GM12878 (cell line): ENCODE results near the gene ANKRD16. TPM values are rescaled to one million over a fixed set of nuclear protein-coding genes. Genes with fewer than 3 reads are reported as not detected.

Experiments used
- ATF7 ChIP-seq: fragments of 450-650 bp; IDR thresholded peaks from 2 replicates; pipeline ENCODE4 v1.6.1; 2016; ENCODE audit warnings: low read depth, mild to moderate bottlenecking
- CHD4 ChIP-seq: fragments of 200-600 bp; sonication (generic); IDR thresholded peaks from 2 replicates; pipeline ENCODE4 v1.6.1; 2016; ENCODE audit warnings: mild to moderate bottlenecking
- DPF2 ChIP-seq: fragments of 450-650 bp; IDR thresholded peaks from 2 replicates; pipeline ENCODE4 v1.6.1; 2017; ENCODE audit warnings: mild to moderate bottlenecking
- E4F1 ChIP-seq: fragments of 450-650 bp; IDR thresholded peaks from 2 replicates; pipeline ENCODE4 v1.6.1; 2018; ENCODE audit warnings: borderline replicate concordance, mild to moderate bottlenecking; ENCODE audit not compliant: partially characterized antibody
- MLLT1 ChIP-seq: fragments of 450-650 bp; IDR thresholded peaks from 2 replicates; pipeline ENCODE4 v1.6.1; 2016; ENCODE audit warnings: mild to moderate bottlenecking
- NBN ChIP-seq: fragments of 450-650 bp; IDR thresholded peaks from 2 replicates; pipeline ENCODE4 v1.6.1; 2016
- NR2C1 ChIP-seq: fragments of 450-650 bp; IDR thresholded peaks from 2 replicates; pipeline ENCODE4 v1.6.1; 2017; ENCODE audit warnings: antibody characterized with exemption, mild to moderate bottlenecking, moderate library complexity
- NR2F1 ChIP-seq: fragments of 450-650 bp; conservative IDR thresholded peaks from 2 replicates; pipeline ENCODE4 v1.6.1; 2017; ENCODE audit warnings: mild to moderate bottlenecking
- PAX5 ChIP-seq: IDR thresholded peaks from 2 replicates; pipeline ENCODE4 v1.6.1; 2011; ENCODE audit warnings: low read depth, low read length, borderline replicate concordance
- POLR2AphosphoS5 ChIP-seq: IDR thresholded peaks from 2 replicates; pipeline ENCODE4 v1.6.1; 2011; ENCODE audit warnings: mild to moderate bottlenecking, low read length, inconsistent platforms
- SIX5 ChIP-seq: IDR thresholded peaks from 2 replicates; pipeline ENCODE4 v1.6.1; 2011; ENCODE audit warnings: mild to moderate bottlenecking, low read depth, low read length, moderate library complexity; ENCODE audit not compliant: severe bottlenecking
- SP1 ChIP-seq: IDR thresholded peaks from one replicate; pipeline ENCODE4 v1.6.1; 2011; ENCODE audit warnings: low read depth, low read length
- TARDBP ChIP-seq: IDR thresholded peaks from 2 replicates; pipeline ENCODE4 v1.6.1; 2016; ENCODE audit warnings: borderline replicate concordance
- TBL1XR1 ChIP-seq: IDR thresholded peaks from 2 replicates; pipeline ENCODE4 v1.6.1; 2012; ENCODE audit warnings: low read depth, low read length, improper control_type of control experiment
- TCF12 ChIP-seq: IDR thresholded peaks from 2 replicates; pipeline ENCODE4 v1.6.1; 2011; ENCODE audit warnings: low read depth, mild to moderate bottlenecking, low read length
- USF1 ChIP-seq: IDR thresholded peaks from 2 replicates; pipeline ENCODE4 v1.6.1; 2011; ENCODE audit warnings: borderline replicate concordance, low read depth, mild to moderate bottlenecking, moderate library complexity, mixed read lengths, low read length; ENCODE audit not compliant: insufficient read depth; ENCODE audit errors: extremely low read length
- WRNIP1 ChIP-seq: IDR thresholded peaks from 2 replicates; pipeline ENCODE4 v1.6.1; 2011; ENCODE audit warnings: low read depth, low read length, improper control_type of control experiment, borderline replicate concordance
- YBX1 ChIP-seq: fragments of 450-650 bp; IDR thresholded peaks from 2 replicates; pipeline ENCODE4 v1.6.1; 2016; ENCODE audit warnings: antibody characterized with exemption
- ZNF592 ChIP-seq: fragments of 450-650 bp; IDR thresholded peaks from 2 replicates; pipeline ENCODE4 v1.6.1; 2017; ENCODE audit warnings: mild to moderate bottlenecking, moderate library complexity
- polyA plus RNA-seq, 11 experiments: library from polyadenylated mRNA; depleted of rRNA in 4 of 11; unstranded in 6 of 11; stranded (reverse) in 5 of 11; fragments of >200 nt; fragmentation: Nextera tagmentation in 4 of 11; fragmentation: Illumina TruSeq in 1 of 11; extraction: Ambion mirVana in 4 of 11; extraction: Trizol in 1 of 11; gene quantifications; 1 replicate in 1 of 11; 2 replicates in 10 of 11; pipeline versions ENCODE4 v1.2.1 to v1.2.3, GENCODE V29; 2011 to 2016; ENCODE audit warnings: inconsistent platforms in 2 of 11, missing spikeins in 2 of 11, low read depth in 1 of 11
- total RNA-seq, 4 experiments: library from RNA; depleted of rRNA in 3 of 4; stranded (reverse); fragments of >200 nt in 3 of 4; fragmentation: Illumina TruSeq in 1 of 4; extraction: Trizol in 1 of 4; gene quantifications; 2 replicates each; pipeline versions ENCODE4 v1.2.1 to v1.2.3, GENCODE V29; 2013 to 2021
- TF ChIP-seq, protein P1 (sequence below): IDR thresholded peaks from 2 replicates; pipeline ENCODE4 v1.6.1; 2011; ENCODE audit warnings: low read depth, low read length, improper control_type of control experiment, borderline replicate concordance
- TF ChIP-seq, protein P2 (sequence below): IDR thresholded peaks from 2 replicates; pipeline ENCODE4 v1.6.1; 2012; ENCODE audit warnings: low read depth, low read length, improper control_type of control experiment

ANKRD16 gene
- total and polyA plus RNA-seq, 10 of the 15 experiments (the other 5 are each of a cell fraction or from before 2014, with no cell fraction given): 0.57 to 13.6 (median 4.4) TPM

DNA sequence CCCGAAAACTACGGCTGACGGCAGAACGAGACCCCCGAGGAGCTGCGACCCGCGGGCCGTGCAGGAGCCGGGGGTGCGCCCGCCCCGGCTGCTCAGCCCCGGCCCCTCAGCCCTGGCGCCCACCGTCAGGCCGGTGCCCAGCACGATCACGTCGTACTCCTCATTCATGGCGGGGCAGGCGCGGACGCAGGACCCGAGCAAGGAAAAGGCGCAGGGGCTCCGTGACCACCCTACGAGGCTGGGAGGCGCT lies 76.7 kb downstream of the ANKRD16 start (continued):
- TF ChIP-seq E4F1: no peak
- no peak for TF ChIP-seq WRNIP1
- no peak for TF ChIP-seq TARDBP
- TF ChIP-seq, protein P1, sequence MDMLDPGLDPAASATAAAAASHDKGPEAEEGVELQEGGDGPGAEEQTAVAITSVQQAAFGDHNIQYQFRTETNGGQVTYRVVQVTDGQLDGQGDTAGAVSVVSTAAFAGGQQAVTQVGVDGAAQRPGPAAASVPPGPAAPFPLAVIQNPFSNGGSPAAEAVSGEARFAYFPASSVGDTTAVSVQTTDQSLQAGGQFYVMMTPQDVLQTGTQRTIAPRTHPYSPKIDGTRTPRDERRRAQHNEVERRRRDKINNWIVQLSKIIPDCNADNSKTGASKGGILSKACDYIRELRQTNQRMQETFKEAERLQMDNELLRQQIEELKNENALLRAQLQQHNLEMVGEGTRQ: no peak
- no peak for TF ChIP-seq CHD4
- TF ChIP-seq POLR2AphosphoS5: no peak
- TF ChIP-seq ATF7: 0 out of 2 replicates have a peak, but pooled peaks have one; percentile 10
- TF ChIP-seq MLLT1: peak; percentile 12; the same call in 1 of the 2 replicates
- no peak for TF ChIP-seq TCF12
- TF ChIP-seq USF1: no peak
- no peak for TF ChIP-seq NR2C1
- no peak for TF ChIP-seq YBX1
- TF ChIP-seq, protein P2, sequence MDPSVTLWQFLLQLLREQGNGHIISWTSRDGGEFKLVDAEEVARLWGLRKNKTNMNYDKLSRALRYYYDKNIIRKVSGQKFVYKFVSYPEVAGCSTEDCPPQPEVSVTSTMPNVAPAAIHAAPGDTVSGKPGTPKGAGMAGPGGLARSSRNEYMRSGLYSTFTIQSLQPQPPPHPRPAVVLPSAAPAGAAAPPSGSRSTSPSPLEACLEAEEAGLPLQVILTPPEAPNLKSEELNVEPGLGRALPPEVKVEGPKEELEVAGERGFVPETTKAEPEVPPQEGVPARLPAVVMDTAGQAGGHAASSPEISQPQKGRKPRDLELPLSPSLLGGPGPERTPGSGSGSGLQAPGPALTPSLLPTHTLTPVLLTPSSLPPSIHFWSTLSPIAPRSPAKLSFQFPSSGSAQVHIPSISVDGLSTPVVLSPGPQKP: no peak
- TF ChIP-seq ZNF592: no peak
- no peak for TF ChIP-seq DPF2
- no peak for TF ChIP-seq SIX5
- 0 out of 2 replicates have a peak, but pooled peaks have one; percentile 28 for TF ChIP-seq NBN
- no peak for TF ChIP-seq SP1
- no peak for TF ChIP-seq PAX5
- no peak for TF ChIP-seq NR2F1
- TF ChIP-seq TBL1XR1: no peak
